GM15510 (cell line): ENCODE data around the gene SUPV3L1.

Source experiments
- POLR2A ChIP-seq: IDR thresholded peaks from 3 replicates; pipeline ENCODE4 v1.6.1; 2011; ENCODE audit warnings: borderline replicate concordance; ENCODE audit not compliant: insufficient read length; ENCODE audit errors: extremely low read depth

SUPV3L1 gene

GRCh38 chr10:69180525-69181204, 631 bp downstream of the SUPV3L1 start:
- no peak for TF ChIP-seq POLR2A

GRCh38 chr10:69181433-69181832, 1.4 kb downstream of the SUPV3L1 start:
- TF ChIP-seq POLR2A: no peak

GRCh38 chr10:69182005-69182404, 2.0 kb downstream of the SUPV3L1 start:
- TF ChIP-seq POLR2A: no peak

GRCh38 chr10:69186524-69186923, 6.5 kb downstream of the SUPV3L1 start:
- no peak for TF ChIP-seq POLR2A

- no peak for TF ChIP-seq POLR2A
Measured at GRCh38 chr10:69201045-69201444, 21.0 kb downstream of the SUPV3L1 start.

- TF ChIP-seq POLR2A: no peak
Measured at GRCh38 chr10:69202332-69202731, 22.3 kb downstream of the SUPV3L1 start.

GRCh38 chr10:69208761-69209160, 28.7 kb downstream of the SUPV3L1 start:
- no peak for TF ChIP-seq POLR2A

- TF ChIP-seq POLR2A: no peak
Measured at GRCh38 chr10:69209787-69210484, 29.9 kb downstream of the SUPV3L1 start.

GRCh38 chr10:69211104-69211503, 31.1 kb downstream of the SUPV3L1 start:
- TF ChIP-seq POLR2A: no peak

- TF ChIP-seq POLR2A: no peak
Measured at GRCh38 chr10:69211524-69211923, 31.5 kb downstream of the SUPV3L1 start.

GRCh38 chr10:69213591-69214311, 33.7 kb downstream of the SUPV3L1 start:
- no peak for TF ChIP-seq POLR2A

- TF ChIP-seq POLR2A: no peak
Measured at GRCh38 chr10:69214666-69215131, 34.7 kb downstream of the SUPV3L1 start.

GRCh38 chr10:69215405-69216171, 35.6 kb downstream of the SUPV3L1 start:
- TF ChIP-seq POLR2A: no peak

- TF ChIP-seq POLR2A: no peak
Measured at GRCh38 chr10:69216577-69217118, 36.6 kb downstream of the SUPV3L1 start.
